GM19463 (cell line): ENCODE results near the gene GSG1L.

ENCODE experiments used
- ATAC-seq: cut with Tn5 transposase; IDR thresholded peaks from one replicate; pipeline ENCODE4 v1.9.1; 2021; ENCODE audit warnings: mild to moderate bottlenecking, moderate library complexity; ENCODE audit not compliant: unreplicated experiment

GSG1L gene

DNA sequence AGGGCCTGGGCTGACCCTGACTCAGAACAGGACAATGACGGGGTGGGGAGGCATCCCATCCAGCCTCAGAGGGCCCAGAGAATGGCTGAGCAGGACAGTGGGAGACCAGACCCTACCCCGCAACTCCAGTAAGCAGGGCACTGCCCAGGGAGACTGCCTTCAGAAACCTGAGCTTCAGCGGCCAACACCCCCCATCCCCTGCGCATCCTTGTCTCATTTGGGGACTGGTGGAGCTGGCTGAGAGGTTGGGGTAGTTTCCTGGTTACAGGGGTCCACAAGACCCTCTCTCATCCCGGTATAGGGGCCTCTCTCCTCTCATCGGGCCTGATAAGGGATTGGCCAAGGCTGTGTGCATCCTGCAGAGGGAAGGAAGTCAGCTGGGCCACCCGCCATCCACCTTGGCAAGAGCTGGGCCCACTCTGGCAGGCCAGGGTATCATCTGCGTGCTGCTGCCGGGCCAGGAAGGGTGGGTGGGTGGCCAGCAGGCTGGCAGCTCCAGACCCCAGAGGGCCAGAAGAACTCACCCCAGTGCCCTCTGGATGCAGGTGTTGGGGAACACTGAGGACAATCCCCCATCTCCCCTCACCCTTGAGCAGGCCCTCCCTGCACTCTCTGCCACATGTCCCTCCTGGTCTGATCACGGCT is 284.5 kb downstream of the GSG1L start:
- ATAC-seq = no peak

DNA sequence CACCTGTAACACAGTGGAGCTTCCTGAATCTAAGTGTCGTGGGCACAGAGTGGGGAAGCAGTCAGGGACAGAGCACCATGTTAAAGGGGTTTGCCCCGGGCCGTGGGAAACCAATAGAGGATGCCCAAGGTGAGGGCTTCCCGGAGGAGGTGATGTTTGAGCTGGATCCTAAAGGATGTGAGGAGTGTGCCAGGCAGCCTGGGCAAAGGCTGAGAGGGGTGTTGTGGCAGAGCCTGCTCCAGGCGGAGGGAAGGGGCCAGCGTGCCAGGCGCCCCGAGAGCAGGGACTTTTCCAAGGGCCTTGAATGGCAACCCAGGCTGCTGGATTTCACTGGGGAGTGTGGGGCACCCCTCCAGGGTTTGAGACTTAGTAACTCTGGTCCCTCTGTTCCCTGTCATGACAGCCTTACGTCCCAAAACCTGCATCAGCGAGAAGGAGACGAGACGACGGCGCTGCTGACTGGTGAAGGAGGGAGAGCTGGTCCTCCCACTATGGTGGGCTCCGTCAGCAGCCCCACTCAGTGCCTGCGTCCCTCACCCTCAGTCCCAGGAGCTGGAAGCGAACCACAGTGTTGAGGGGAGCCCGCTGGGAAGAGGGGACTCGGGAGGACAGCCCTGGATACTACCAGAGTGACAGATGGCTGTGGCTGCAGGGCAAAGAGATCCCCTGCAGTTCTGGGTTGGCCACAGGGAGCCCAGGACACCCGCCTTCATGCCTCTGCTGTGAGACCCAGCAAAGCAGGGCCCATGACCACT is 285.2 kb downstream of the GSG1L start:
- ATAC-seq = no peak

DNA sequence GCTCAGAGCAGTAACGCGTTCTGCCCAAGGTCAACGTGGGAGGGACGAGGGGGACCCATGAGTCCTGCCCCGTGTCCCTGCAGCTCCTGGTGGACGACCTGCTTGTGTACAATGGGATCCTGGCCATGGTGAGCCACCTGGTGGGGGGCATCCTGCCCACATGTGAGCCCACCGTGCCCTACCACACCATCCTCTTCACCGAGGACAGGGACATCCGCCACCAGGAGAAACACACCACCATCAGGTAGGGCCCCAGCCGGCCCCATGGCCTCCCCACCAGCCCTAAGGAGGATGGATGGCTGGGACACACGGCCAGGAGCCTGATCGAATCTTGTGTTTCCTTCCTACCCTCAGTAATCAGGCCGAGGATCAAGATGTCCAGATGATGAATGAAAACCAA is 286.0 kb downstream of the GSG1L start:
- ATAC-seq = no peak

DNA sequence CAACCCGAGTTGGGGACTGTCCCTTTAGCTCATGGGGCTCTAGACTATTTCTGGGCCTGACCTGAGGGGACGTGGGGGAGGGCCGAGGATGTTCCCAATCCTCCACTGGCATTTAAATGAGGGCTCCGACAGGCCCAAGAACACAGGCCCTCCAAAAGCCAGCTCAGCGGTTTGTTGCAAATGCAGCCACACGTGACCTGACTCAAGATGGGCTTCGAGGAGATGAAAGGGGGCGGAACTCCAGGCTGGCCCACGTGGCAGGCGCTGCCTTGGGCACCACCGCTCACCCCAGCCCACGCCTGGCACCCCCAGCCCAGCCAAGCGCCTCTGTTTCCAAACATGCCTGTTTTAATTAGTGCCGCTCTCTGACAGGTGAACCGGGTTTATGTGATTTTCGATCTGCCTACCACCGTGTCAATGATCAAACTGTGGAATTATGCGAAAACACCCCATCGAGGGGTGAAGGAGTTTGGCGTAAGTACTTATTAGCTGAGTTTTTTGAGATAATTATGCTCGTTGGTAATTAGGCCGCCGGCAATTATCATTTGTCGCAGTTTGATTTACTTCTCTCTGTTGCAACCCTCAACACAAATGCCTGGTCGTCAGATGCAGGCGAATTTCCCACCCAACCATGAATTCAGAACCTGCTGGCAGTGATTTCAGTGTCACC is 286.8 kb downstream of the GSG1L start:
- no peak for ATAC-seq

DNA sequence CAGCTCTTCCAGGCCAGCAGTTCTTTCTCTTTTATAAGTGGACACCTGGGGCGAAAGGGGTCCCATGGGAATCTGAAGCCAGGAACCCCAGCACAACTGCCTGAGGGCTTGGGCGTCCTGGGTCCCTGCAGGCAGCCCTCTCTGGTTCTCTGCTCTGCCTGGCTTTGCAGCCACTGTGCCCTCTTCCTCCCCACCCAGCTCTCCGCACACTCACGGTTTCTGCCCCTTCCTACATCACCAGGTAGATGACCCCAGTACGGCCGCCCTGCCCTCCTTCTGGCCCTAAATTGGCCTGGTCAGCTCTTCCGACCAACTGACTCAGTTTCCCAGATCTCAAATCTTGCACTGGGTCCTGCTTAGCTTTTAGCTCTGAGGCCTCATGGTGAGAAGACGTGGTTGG is 288.3 kb downstream of the GSG1L start:
- ATAC-seq = no peak

DNA sequence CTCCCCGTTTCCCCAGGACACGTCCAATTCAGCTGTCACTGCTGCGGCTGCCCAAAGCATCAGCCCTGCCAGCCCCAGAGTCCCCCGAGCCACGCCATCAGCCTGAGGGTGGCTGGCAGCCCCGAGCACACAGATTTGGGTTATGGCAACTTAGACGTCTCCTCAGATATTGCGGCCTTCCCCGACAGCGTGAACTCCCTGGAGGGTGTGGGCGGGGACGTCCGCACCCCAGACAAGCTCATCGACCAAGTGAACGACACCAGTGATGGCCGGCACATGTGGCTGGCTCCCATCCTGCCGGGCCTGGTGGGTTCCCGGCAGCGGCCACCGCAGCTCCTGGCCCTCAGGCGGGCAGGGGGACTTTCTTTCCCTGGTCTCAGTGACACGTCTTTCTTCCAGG is 288.7 kb downstream of the GSG1L start:
- ATAC-seq = no peak

DNA sequence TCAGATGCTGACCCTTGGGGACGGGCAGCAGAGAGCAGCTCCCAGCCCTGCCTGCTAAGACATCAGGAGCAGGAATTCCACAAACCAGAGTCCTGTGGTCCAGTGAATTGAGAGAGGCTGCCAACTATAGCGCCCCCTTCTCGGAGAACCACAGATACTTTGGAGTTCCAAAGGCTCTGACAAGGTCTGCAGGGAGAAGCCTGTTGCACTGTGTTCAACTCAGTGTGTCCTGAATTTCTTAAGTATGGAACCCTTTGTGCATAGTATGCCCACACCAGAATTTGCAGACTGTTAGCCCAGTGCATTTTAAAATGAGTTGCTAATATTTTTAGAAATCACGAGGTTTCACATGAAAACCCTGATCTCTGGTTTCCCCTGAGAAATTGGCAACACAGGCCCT is 290.2 kb downstream of the GSG1L start:
- ATAC-seq = no peak

DNA sequence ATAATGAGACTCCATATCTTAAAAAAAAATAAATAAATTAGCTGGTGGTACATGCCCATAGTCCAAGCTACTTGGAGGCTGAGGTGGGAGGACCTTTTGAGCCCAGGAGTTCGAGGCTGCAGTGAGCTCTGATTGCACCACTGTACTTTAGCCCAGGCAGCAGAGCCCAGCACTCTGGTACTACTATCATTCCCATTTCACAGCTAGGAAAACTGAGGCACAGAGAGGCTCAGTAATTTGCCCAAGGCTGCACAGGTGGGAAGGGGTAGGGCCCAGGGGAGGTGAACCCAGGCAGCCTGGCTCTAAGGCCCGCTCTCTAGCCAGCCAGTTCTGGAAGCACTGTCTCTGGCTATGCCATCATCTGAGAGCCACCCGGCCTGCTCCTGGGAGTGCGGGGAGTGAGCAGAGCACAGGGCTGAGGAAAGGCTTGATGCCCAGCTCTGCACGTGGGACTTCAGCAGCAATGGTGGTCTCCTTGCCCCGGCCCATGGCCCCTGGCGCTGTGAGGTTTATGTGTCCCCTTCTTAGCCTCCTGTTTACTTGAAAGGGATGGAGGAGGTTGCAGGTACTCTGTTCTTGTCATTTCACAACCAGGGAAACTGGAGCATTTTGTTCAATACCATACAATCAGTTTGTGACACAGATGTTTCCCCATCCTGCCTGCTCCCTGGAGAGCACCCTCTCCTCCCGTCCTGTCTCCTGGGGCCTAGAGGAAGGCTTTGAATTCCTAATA is 291.3 kb downstream of the GSG1L start:
- no peak for ATAC-seq

DNA sequence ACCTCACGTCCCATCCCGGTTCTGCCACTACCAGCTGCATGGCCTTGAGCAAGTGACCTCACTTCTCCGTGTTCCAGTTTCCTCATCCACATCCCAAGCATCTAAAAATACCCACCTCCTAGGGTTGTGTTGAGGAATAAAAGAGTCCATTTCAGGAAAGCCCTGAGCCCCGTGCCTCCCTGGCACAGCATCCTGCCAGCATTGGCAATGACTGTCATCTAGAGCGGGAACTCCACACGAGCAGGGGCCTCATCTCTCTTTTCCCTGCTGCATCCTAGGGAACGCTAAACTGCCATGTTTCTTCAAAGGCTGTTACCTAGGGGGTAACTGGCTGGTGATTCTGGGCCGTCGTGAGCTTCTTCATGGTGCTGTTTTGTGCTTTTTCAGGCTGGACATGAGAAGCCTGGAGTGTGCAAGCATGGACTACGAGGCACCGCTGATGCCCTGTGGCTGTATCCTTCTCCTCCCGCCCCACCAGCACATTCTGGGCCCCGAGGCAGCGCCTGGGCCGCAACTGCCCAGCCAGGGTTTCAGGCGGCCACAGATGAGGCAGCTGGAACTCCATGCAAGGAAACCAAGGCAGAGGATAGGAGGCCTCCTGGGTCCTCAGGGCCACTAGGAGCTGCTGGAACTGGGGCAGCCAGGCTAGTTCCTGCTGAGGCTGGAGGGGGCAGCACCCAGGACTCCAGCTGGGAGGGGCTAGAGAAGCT is 292.2 kb downstream of the GSG1L start:
- no peak for ATAC-seq

DNA sequence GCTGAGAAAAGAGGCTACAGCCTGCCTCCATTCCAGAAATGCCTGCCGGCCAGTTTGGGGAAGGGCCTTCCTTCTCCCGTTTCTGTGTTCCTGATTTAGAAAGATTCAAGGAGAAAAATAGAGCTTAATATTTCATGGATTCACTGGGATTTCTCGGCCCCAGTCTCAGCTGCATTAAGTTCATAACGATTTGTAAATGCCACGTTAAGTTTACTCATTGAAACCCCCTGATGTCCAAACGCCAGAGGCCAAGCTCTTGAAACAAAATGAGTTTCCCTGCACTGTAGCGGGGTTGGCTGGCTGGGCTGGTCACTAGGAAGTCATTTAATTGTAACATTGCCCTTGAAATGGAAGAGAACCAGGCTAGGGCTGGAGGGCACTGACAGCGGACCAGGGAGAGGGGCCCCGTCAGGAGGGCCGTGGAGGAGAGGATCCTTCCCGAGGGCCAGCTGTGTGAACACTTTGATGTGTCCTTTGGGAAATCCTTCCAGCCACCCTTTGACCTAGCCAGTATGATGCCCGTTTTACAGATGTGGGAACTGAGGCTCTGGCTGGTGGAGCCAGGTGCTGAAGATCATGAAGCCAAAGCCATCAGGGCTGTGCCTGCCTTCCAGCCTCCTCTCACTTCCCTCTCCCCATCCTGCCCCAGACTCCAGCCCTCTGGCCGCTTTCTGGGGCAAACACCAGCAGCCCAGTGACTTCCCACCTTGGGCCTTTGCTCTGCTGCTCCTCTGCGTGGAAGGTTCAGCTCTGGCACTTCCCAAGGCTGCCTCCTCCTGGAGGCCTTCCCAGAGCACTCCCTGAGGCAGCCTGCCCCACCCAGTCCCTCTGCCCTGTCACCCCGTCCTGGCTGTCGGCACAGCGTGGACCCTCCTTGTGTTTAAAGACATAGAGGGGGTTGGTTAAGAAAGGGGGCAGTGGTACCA is 293.0 kb downstream of the GSG1L start:
- no peak for ATAC-seq

DNA sequence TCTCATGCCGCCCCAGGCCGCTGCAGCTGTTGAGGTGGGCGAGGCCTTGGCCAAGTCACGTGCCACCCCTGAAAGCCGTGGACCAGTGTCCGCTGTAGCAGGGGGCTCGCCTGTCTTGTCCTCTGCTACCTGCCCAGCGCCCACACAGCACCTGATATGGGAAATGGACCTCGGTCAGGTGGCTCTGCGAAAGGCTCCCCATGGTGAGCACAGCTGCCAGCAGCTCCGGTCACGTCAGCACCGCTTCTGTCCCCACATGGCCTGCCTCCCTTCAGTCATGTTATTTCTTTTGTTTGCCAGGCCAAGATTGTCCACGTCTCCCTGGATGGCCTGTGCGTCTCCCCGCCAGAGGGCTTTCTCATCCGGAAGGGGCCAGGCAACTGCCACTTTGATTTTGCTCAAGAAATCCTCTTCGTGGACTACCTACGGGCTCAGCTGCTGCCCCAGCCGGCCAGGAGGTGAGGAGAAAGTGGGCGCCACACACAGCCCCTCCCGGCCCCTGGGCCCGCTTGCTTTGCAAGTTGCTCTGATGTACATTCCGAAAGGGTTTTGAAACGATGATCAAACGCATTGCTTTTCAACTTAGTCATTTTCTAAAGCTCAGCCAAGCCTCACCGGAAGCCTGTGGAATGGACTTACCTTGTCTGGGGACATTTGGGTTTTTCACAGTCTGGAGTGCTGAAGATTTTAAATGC is 293.8 kb downstream of the GSG1L start:
- ATAC-seq = no peak

DNA sequence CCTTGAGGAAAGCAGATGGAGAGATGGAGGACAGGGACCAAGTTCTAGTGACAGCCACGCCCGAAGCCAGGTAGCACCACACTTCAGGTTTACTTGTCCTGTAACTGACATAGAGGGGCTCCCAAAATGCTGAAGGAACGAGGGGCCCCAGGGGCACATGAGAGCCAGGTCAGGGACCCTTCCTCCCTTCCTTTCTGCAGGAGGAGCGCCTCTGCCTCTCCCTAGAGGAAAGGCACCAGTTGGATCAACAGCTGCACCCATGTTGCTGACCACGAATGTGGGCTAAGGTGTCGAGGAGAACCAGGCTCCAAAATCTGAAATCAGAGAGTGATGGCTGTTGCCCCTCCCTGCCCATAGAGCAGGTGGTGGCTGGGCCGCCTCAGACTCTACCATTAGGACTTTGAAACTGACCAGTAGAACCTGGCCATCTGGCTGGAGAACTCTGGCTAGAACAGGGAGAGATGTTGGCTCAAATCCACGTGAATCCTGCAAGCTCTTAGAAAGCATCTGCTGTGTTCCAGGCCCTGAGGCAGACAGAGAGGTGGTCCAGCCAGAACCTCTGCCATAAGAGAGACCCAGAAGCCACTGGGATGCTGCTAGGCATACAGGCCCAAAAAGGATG is 294.8 kb downstream of the GSG1L start:
- no peak for ATAC-seq

DNA sequence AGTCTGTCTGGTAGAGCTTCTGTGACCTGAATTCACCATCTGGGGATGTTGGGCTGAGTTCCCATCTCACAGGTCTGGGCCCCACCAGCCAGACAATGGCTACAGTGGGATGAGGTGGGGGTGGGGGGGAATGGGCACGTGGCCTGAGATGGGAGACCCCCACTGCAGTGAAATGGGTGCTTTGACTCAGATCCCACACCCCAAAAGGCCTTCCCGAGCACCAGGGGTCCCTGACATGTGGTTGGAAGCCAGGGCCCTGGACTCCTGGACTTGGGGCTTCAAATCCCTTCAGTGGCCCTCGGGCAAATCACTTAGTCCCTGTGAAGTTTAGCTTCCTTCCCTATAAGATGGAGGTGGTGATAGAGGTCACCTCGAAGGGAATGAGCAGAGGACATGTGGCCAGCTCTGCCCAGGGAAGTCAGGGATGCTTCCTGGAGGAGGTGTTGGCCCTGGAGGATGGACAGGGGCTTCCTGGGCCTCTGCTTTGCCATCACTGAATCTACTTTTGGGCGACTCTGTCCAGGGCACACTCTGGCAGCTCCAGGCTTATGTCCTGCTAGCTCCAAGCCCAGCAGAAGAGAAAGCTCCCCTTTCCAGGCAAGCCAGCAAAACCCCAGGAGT is 295.4 kb downstream of the GSG1L start:
- no peak for ATAC-seq

DNA sequence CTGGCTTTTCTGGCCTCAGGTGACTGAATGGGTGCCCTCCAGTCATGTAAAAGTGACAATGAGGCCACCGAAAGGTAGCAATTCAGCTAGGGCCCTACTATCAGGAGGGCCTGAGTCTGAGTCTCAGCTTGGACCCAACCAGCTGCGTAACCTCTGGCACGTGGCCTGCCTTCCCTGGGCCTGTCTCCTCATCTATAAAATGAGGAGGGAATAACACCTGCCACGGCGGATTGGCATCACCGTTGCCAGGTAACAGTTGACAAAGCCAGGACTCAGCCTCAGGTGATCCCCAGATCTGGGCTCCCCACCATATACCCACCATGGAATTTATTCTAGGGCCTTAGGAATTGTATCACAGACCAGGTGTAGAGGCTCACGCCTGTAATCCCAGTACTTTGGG is 296.4 kb downstream of the GSG1L start:
- no peak for ATAC-seq

DNA sequence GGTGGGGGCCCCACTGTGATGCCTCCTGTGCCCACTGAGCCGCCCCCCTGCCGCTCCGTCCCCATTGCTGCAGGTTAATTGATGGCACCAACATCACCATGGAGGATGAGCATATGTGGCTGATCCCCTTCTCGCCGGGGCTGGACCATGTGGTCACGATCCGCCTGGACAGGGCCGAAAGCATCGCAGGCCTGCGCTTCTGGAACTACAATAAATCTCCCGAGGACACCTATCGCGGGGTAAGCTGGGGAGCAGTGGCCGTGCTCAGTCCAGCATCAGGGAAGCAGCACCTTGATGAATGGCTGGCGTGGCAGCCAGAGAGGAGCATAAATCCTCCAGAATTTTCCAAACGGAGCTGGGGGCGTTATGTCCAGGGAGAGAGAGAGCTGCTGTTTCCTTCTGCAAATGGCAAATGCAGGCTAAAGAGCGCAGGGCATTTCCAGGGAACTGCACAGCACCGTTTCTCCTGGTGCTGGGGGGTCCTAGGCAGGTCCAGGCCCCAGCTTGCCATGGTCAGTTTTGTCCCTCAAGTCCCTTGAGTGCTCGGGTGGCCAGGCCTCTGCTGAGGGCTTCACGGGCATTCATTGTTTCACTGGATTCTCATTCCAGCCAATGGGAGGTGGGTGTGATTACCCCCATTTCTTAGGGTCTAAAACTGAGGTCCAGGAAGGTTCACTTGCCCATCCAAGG is 297.1 kb downstream of the GSG1L start:
- no peak for ATAC-seq

DNA sequence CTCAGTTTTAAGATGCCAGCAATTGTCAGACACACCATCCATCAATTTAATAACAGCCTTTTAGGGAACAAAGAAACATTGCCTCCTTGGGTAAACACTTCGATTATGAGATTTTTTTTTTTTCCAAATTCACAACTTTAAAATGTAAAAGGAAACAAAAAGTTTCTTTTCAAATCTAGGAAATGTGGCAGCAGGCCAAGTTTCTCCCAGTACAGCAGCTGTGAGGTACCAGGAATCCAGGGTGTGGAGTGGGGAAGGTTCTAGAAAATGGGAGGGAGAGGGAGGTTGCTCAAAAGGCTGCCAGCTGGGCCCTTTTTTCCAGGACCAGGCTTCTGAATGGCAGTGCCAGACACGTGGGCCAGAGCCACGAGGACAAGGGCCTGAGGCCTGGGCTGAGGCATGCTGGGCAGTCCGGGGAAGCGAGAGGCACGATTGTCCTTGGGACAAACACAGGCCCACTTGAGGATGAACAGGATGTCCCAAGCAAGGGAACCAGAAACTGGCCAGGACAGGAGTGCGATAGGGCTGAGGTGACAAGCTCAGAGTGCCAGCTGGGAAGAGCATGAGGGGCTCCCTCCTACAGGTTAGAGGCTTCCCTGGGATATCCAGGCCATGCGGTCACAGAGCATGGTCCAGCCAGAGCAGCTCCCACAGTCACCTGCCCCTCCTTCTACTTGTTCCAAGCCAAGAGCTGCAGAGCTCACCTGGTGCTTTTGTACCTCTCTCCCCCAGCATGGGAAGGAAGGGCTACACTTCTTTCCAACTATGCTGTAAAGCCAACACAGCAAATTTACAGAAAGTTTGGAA is 298.4 kb downstream of the GSG1L start:
- ATAC-seq = no peak

DNA sequence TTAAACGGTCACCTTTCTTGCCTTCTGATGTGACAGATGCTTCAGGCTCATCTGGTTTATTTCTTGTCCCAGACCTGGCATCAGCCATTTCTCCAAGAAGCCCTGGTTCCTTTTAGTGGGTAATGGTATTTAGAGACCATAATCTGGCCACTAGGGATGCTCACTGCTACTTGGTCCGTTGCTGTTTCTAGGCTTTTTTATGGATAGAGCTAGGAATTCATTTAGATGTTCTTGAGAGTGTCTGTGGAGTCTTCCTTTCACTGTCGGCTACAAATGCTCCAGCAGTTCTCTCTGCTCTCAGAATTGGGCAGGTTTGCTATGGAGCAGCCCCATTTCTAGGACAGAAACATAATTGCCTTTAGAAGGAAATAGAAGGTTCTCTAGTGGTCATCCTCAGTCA is 299.1 kb downstream of the GSG1L start:
- ATAC-seq = no peak
